Urinary bladder (tissue), 4 donors: ENCODE results near the gene EPS8. TPM values are rescaled to one million over a fixed set of nuclear protein-coding genes. Genes with fewer than 3 reads are reported as not detected.

Source experiments
- DNase-seq: peaks from one replicate; pipeline ENCODE4 v3.0.0-alpha.2; 2015; ENCODE audit errors: extremely low spot score
- H3K27ac ChIP-seq: one replicate; pipeline ENCODE4 v1.5.1; 2013; ENCODE audit warnings: low read depth, mild to moderate bottlenecking, moderate library complexity
- H3K36me3 ChIP-seq: one replicate; pipeline ENCODE4 v1.6.1; 2013; ENCODE audit warnings: mild to moderate bottlenecking, moderate library complexity; ENCODE audit not compliant: insufficient read depth
- H3K4me1 ChIP-seq: one replicate; pipeline ENCODE4 v1.6.1; 2013; ENCODE audit warnings: mild to moderate bottlenecking, moderate library complexity; ENCODE audit not compliant: insufficient read depth
- H3K4me3 ChIP-seq: one replicate; pipeline ENCODE4 v1.5.1; 2013; ENCODE audit warnings: low read depth, low read length
- WGBS: extraction: QIAGEN DNeasy Blood & Tissue Kit; methylation state at CpG from one replicate; pipeline ENCODE4 v1.1.7; 2013; 5-methylcytosine and 5-hydroxymethylcytosine counted together
- polyA plus RNA-seq: library from polyadenylated mRNA; stranded (reverse); fragments of 200-250 nt; gene quantifications from one replicate; pipeline ENCODE4 v1.2.3, GENCODE V29; 2013
- small RNA-seq: library from RNA; depleted of rRNA; stranded (forward); fragments of <200 nt; gene quantifications from one replicate; pipeline ENCODE3, GENCODE V24; 2014
- total RNA-seq: library from RNA; depleted of rRNA; stranded (reverse); fragments of >200 nt; gene quantifications from one replicate; pipeline ENCODE4 v1.2.3, GENCODE V29; 2014
- donor health status: healthy with polysubstance abuse.
- donor health status: healthy.

The EPS8 gene
- total and polyA plus RNA-seq, 2 donors = 68.9 to 133 TPM

DNA sequence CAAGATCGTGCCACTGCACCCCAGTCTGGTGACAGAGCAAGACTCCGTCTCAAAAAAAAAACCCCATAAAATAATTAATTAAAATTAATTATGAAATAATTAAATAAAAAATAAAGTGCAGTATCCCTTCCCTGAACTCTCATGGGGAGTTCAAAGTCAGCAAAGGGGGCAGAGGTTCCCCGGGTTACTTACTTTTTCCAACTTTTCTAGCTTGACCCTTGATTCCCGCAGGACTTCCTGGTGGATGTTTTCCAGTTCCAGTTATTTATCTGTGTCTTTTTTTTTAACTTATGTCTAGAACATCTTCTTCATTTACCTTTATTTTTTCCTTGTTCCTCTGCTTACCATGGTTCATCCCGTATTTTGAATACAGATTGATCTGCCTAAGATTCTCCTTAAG, 197.4 kb downstream of the EPS8 start:
- no peak for DNase-seq
- 91% methylated on average over 5 of the region's 5 CpGs for WGBS

DNA sequence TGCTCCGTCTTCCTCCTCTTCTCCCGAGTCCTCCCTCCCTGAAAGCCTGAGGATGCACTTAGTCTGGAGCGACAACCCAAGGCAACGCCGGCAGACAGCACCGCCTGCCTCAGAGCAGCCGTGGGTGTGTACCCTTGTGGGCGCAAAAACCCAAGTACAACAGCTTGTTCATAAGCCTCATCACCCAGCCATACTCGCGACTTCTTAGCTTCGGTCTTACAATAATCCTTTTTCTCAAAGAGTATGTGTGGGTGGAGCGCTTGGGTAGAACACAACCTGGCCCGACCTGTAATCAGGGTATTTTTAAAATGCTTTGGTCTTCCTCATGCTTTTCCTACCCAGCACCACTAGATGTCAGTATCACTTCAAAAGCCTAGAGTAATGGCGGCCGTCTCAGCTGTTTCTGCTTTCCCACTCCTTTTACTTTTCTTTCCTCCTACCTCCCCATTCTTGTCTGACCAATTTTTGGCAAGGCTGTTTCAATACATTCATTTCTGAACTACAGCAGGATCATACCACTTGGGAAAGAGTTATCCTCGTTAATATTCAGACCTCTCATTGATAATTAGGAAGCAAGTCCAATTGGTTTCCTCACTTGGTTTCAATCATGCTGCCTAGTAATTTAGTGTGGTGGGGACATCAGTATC, 198.9 kb downstream of the EPS8 start:
- H3K4me3 ChIP-seq = peak overlapping the region; percentile 14
- peak; percentile 70 for DNase-seq
- no peak overlapping the region for H3K27ac ChIP-seq
- 7% methylated on average over 16 of the region's 16 CpGs for WGBS
- H3K36me3 ChIP-seq = no peaks in the 10 kb centered on the region
- no peaks in the 10 kb centered on the region for H3K4me1 ChIP-seq

More for the DNA sequence above, 197.4 kb downstream of the EPS8 start:
- Histone ChIP-seq H3K36me3 (no peaks in the 10 kb centered on the region), H3K27ac (no peak overlapping the region), H3K4me1 (no peaks in the 10 kb centered on the region), H3K4me3 (no peak overlapping the region)

DNA sequence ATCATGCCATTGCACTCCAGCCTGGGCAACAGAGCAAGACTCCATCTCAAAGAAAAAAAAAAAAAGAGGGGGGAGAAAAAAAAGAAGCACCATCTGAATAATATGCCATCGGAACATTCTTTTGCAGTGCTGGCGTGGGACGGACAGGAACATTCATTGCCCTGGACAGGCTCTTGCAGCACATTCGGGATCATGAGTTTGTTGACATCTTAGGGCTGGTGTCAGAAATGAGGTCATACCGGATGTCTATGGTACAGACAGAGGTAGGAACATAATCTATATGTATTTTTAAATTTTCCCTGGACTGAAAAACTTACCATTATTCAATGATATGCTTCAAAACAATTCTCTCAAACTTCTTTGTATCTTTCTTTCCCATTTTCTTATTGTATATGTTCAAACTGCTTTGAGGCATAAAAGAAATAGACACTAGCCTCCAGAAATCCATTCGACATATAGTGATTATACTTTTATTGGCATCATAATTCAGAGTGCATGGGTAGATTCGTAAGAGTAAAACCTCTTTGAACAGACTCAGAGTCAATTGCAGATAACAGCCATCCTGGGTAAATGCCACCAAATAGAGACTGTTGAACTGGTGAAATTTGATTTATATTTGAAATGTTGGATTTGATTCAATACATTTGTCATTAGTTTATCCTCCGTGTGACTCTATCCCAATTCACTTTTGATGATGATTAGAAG, 199.7 kb downstream of the EPS8 start:
- WGBS = 75% methylated on average over 8 of the region's 8 CpGs
- no peaks in the 10 kb centered on the region for H3K36me3 ChIP-seq
- H3K4me1 ChIP-seq = no peaks in the 10 kb centered on the region
- DNase-seq = no peak
- no peak overlapping the region for H3K4me3 ChIP-seq
- no peak overlapping the region for H3K27ac ChIP-seq

DNA sequence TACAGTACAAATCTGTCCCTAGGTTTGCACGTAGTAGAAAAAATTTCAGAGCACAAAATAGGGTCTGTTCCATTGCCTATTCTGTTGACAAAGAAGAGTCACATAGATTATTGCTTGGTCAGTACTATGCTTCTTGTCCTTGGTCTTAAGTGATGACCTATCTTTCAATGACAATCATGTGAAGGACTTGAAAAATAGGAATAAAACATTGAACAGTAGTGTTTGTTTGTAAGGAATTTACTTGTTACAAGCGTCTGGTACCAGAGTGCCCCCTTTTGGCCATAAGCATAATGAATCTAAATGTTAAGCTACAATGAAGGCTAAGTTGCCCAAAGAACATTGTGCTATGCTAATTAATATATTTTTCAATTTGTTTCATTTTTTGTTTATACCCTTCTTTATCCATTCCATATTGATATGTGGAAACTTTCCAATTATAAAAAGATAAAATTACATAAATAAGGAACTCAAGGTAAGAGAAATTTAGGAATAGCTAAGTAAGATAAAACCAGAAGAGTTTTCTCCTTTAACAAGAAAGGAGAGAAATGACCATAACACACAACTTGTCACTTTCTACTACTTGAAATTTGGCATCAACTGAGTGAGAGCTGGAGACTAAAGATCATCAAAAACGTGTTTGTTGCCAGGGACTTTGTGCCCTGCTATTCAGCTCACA, 204.7 kb downstream of the EPS8 start:
- Histone ChIP-seq H3K36me3 (no peaks in the 10 kb centered on the region), H3K4me1 (no peaks in the 10 kb centered on the region), H3K27ac (no peak overlapping the region), H3K4me3 (no peak overlapping the region)
- 31% methylated on average over 3 of the region's 3 CpGs for WGBS
- no peak for DNase-seq

DNA sequence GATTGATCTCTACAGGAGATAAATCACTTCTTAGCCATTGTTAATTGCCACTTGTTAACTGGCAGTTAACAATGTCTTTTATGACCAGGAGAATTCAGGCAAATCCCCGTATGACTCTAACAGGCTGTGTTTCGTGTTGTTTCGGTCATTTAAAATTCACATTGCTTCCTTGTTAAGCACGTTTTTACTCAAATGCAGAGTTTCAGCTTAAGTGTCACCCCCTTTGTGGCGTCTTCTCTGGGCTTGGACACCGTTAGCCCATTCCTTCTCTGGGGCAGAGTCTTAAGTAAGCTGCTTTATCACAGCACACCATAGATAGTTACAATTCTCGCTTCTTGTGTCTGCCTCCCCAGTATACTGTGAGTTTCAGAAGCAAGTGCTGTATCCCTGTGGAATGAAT, 205.4 kb downstream of the EPS8 start:
- Histone ChIP-seq H3K27ac (no peak overlapping the region), H3K4me3 (no peak overlapping the region), H3K4me1 (no peaks in the 10 kb centered on the region), H3K36me3 (no peaks in the 10 kb centered on the region)
- 61% methylated on average over 7 of the region's 7 CpGs for WGBS
- DNase-seq = no peak

DNA sequence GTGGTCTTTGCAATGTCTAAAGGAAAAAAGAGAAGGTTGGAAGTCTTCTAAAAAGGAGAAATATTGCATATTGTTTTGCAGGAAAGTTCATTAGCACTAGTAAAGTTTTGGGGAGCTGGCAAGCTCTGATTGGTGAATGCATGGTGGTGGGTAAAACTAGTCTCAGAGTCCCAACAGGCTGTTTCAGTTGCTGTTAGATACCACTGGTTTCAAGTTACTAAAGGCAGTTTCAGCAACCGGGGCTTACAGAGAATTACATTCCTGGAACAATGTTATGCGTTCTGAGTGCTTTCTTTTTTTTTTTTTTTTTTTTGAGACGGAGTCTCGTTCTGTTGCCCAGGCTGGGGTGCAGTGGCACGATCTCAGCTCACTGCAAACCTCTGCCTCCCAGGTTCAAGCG, 208.2 kb downstream of the EPS8 start:
- Histone ChIP-seq H3K36me3 (no peaks in the 10 kb centered on the region), H3K4me1 (no peaks in the 10 kb centered on the region)
- 38% methylated on average over 6 of the region's 6 CpGs for WGBS

DNA sequence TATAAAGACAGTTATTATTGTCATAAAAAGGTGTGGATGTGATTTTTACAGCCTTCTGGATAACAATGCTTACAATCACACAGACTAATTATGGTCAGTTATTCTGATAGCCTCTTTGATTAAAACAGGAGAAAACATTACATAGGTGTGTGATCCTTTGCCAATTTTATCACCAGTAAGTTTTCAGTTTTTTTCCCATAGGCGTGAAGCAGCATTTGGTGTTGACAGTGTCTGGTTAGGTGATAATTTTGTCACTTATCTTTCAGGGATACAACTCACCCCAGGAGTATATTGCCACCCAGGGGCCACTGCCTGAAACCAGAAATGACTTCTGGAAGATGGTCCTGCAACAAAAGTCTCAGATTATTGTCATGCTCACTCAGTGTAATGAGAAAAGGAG, 208.8 kb downstream of the EPS8 start:
- no peak overlapping the region for H3K4me3 ChIP-seq
- no peaks in the 10 kb centered on the region for H3K4me1 ChIP-seq
- 92% methylated on average over 1 of the region's 1 CpG for WGBS
- H3K27ac ChIP-seq = no peak overlapping the region
- no peak for DNase-seq
- H3K36me3 ChIP-seq = no peaks in the 10 kb centered on the region

More for the DNA sequence above, 208.2 kb downstream of the EPS8 start:
- Histone ChIP-seq H3K4me3 (no peak overlapping the region), H3K27ac (no peak overlapping the region)
- no peak for DNase-seq

DNA sequence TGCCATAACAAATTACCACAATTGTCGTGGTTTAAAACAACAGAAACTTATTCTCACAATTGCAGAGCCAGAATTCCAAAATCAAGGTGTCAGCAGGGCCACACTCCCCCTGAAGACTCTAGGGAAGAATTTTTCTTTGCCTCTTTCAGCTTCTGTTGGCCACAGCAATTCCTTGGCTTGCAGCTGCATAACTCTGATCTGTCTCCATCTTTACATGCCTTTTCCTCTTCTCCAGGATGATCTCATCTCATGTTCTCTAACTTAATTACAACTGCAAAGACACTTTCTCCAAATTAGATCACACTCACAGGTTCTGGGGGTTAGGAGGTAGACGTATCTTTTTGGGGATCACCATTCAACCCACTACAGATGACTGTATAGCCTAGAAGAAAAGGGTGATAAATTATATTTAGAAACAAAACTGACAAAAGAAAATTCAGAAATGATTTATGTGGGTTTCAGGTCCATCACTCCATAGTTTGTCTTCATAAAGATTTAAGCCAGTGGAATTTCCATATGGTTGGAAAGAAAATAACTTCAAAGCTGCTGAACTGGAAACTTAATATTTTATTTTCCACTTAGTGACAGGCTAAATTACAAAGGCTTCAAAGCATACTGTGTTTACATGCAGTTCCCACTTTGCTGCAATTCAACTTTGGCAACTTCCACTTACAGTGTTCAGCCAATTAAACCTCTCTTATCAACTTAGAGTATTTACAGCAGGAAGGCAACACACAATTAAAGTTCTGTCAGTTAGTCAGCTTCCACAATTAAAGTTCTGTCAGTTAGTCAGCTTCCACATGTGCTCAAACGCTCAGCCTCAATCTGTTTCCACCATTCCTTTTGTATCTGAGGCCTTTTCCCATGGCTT, 213.3 kb downstream of the EPS8 start:
- H3K4me1 ChIP-seq = no peaks in the 10 kb centered on the region
- no peaks in the 10 kb centered on the region for H3K36me3 ChIP-seq
- no peak overlapping the region for H3K4me3 ChIP-seq
- no peak for DNase-seq
- no peak overlapping the region for H3K27ac ChIP-seq
- 69% methylated on average over 3 of the region's 3 CpGs for WGBS

DNA sequence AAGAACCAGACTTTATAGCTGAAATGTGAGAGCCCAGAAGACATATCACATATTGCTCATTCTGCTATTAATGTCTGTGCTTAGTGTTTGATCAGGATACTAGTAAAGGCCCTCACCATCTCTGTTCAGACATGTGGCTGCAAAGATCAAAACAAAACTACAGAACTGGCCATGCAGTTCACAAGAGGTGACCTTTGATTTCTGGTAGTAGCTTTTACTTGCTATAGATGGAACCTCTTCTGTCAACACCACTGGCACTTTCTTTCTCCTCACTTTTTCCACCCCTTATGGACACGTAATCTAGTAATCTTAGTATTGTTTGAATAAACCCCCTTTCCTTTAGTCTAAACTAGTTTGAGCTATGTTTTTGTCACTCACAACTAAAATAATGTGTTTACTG, 214.8 kb downstream of the EPS8 start:
- no peak for DNase-seq
- no peaks in the 10 kb centered on the region for H3K36me3 ChIP-seq
- H3K4me1 ChIP-seq = no peaks in the 10 kb centered on the region
- H3K27ac ChIP-seq = no peak overlapping the region
- 80% methylated on average over 1 of the region's 1 CpG for WGBS
- H3K4me3 ChIP-seq = no peak overlapping the region

Small RNA genes within 50 kb of the gene (small RNA-seq; reads per million reads assigned to genes)
- not detected for gene RNU6-251P

Other genes starting within 250 kb of the EPS8 start
- 62.3 TPM for gene STRAP, start 93.0 kb upstream of the EPS8 start, total RNA-seq
- 80.7 TPM for gene STRAP, start 93.0 kb upstream of the EPS8 start, polyA plus RNA-seq
- 36.5 TPM for gene DERA, start 121.9 kb upstream of the EPS8 start, total RNA-seq
- 28.1 TPM for gene DERA, start 121.9 kb upstream of the EPS8 start, polyA plus RNA-seq